ENCODE measurements around the gene CD82. TPM values are rescaled to one million over a fixed set of nuclear protein-coding genes. Genes with fewer than 3 reads are reported as not detected.

Gene CD82
- total and polyA plus RNA-seq, 2 of the 8 experiments (the other 6 are each of a cell fraction or from before 2014, with no cell fraction given), result 7.9 to 10.3 TPM

- Histone ChIP-seq H3K18ac (ENCODE audit: extremely low read depth, low read length) (no peak overlapping the region), H3K36me3 (ENCODE audit: control insufficient read depth in 2 of 4, insufficient read depth in 4 of 4, low read length in 3 of 4) (no peaks in the 10 kb centered on the region), H4K20me1 (replicated peaks in 1 of 2; ENCODE audit: control insufficient read depth in 1 of 2, insufficient read depth in 2 of 2, low read length in 2 of 2) (no peaks in the 10 kb centered on the region), H3K4me2 (ENCODE audit: insufficient read depth in 1 of 2, low read depth in 2 of 2, low read length in 2 of 2) (no peak overlapping the region), H2BK15ac (ENCODE audit: low read length) (no peak overlapping the region), H3K14ac (ENCODE audit: insufficient read length) (no peak overlapping the region), H4K8ac (ENCODE audit: extremely low read depth, insufficient read depth, low read length) (no peak overlapping the region), H2BK120ac (replicated peaks; ENCODE audit: low read depth, low read length) (no peak overlapping the region), H2BK12ac (ENCODE audit: low read depth, low read length) (no peak overlapping the region), H3K27ac (ENCODE audit: low read depth, low read length) (no peak overlapping the region), H3K4ac (replicated peaks; ENCODE audit: insufficient read length, low read depth, low read length) (no peak overlapping the region), H3K23me2 (ENCODE audit: low read depth, low read length) (no peaks in the 10 kb centered on the region), H3K79me2 (ENCODE audit: control insufficient read depth in 1 of 2, insufficient read depth in 2 of 2, low read length in 2 of 2) (no peaks in the 10 kb centered on the region), H4K91ac (replicated peaks; ENCODE audit: insufficient read length, low read length) (no peak overlapping the region), H3K56ac (replicated peaks; ENCODE audit: insufficient read length, low read depth, low read length) (no peak overlapping the region), H3K9ac (replicated peaks in 1 of 4; ENCODE audit: extremely low read depth in 1 of 4, low read depth in 3 of 4, low read length in 3 of 4) (no peak overlapping the region), H2BK20ac (ENCODE audit: low read length) (no peak overlapping the region), H3K23ac (ENCODE audit: insufficient read length) (no peak overlapping the region), H3K9me3 (ENCODE audit: insufficient read depth in 2 of 2, low read depth in 1 of 2, low read length in 1 of 2) (no peaks in the 10 kb centered on the region), H2AK5ac (ENCODE audit: low read depth, low read length) (no peak overlapping the region), H3K4me3 (ENCODE audit: extremely low read depth in 1 of 4, insufficient read depth in 2 of 4, low read depth in 3 of 4, low read length in 4 of 4) (no peak overlapping the region), H4K5ac (ENCODE audit: insufficient read length, low read depth, low read length) (no peak overlapping the region), H3K4me1 (replicated peaks in 1 of 4; ENCODE audit: control insufficient read depth in 3 of 4, insufficient read depth in 4 of 4, low read length in 3 of 4) (peaks cover 0 to 7% (median 0%) of the 10 kb centered on the region in 4 experiments; a peak in 4 of 7 replicates), H3K27me3 (replicated peaks in 1 of 4; ENCODE audit: control insufficient read depth in 3 of 4, extremely low read depth in 1 of 4, insufficient read depth in 3 of 4, low read length in 3 of 4) (no peaks in the 10 kb centered on the region), H2AFZ (ENCODE audit: low read length) (no peak overlapping the region), H2BK5ac (ENCODE audit: low read depth, low read length) (no peak overlapping the region), H3K79me1 (ENCODE audit: low read depth, low read length) (no peaks in the 10 kb centered on the region)
- ChIA-PET CTCF (ENCODE audit: partially characterized antibody) (interaction anchor here (0.6 to 10.5 kb wide), 7 partner anchors 10 to 395 kb away, joined by 3 to 120 read pairs (median 3); no protein-coding TSS in a partner anchor), POLR2A (ENCODE audit: partially characterized antibody) (no interaction called here)
- FAIRE-seq, result no peak
- DNase-seq (ENCODE audit: low read depth in 1 of 2, low spot score in 2 of 2), result no peak
- 93% methylated on average over 10 of the region's 10 CpGs; no CpG with 5 or more reads in 1 of the 2 experiments for WGBS, 2 experiments (ENCODE audit: extremely low coverage in 1 of 2, insufficient coverage in 1 of 2, insufficient read length in 1 of 2, insufficient replicate concordance in 2 of 2, low coverage in 1 of 2, low lambda C conversion rate in 2 of 2, missing lambda C conversion rate in 1 of 2)
- no peak for TF ChIP-seq GTF2F1 (IDR thresholded peaks at IDR 0.05; ENCODE audit: borderline replicate concordance, low read depth, low read length)
- no peak for TF ChIP-seq SIX5 (IDR thresholded peaks at IDR 0.05; ENCODE audit: low read depth, low read length)
- no peak for TF ChIP-seq EZH2 (IDR thresholded peaks at IDR 0.05; ENCODE audit: low read depth, low read length, severe bottlenecking)
- TF ChIP-seq YY1 (IDR thresholded peaks at IDR 0.05; ENCODE audit: low read depth, low read length), result no peak
- no peak for TF ChIP-seq BACH1 (IDR thresholded peaks at IDR 0.05; ENCODE audit: low read length)
- no peak for TF ChIP-seq RXRA (IDR thresholded peaks at IDR 0.05; ENCODE audit: insufficient read depth, low read depth, low read length)
- no peak for TF ChIP-seq RAD21 (IDR thresholded peaks at IDR 0.05 in 1 of 2, conservative IDR thresholded peaks at IDR 0.05 in 1 of 2; ENCODE audit: low read depth in 2 of 2, low read length in 2 of 2)
- no peak for TF ChIP-seq E2F6 (IDR thresholded peaks at IDR 0.05)
- no peak for TF ChIP-seq CREB1 (IDR thresholded peaks at IDR 0.05)
- no peak for TF ChIP-seq JUND (IDR thresholded peaks at IDR 0.05; ENCODE audit: low read length)
These were observed 38.0 kb upstream of the CD82 start for GRCh38 chr11:44527476-44527875.
